Astrocyte of the cerebellum (primary cell): Measurements from ENCODE around the gene TMEM200A.

Experiments used
- DNase-seq: peaks from one replicate; pipeline ENCODE4 v3.0.0-alpha.2; 2011; ENCODE audit warnings: low read depth
- H3K4me3 ChIP-seq: 2 replicates; pipeline ENCODE4 v1.5.1; 2011; ENCODE audit warnings: mild to moderate bottlenecking, low read depth, low read length, moderate library complexity
- in situ Hi-C: cut with HindIII; loops from 2 replicates; pipeline ENCODE4 v1.10.0; 2017; ENCODE audit warnings: low sequenced_read_pairs
- TF ChIP-seq, protein P1 (sequence below): IDR thresholded peaks from 2 replicates; pipeline ENCODE4 v1.5.1; 2012; ENCODE audit warnings: low read length, low read depth, moderate library complexity, mild to moderate bottlenecking; ENCODE audit errors: missing control alignments

Gene TMEM200A

GRCh38 chr6:130381459-130382380 is 15.9 kb downstream of the TMEM200A start:
- no peak overlapping the region for H3K4me3 ChIP-seq
- TF ChIP-seq, protein P1, sequence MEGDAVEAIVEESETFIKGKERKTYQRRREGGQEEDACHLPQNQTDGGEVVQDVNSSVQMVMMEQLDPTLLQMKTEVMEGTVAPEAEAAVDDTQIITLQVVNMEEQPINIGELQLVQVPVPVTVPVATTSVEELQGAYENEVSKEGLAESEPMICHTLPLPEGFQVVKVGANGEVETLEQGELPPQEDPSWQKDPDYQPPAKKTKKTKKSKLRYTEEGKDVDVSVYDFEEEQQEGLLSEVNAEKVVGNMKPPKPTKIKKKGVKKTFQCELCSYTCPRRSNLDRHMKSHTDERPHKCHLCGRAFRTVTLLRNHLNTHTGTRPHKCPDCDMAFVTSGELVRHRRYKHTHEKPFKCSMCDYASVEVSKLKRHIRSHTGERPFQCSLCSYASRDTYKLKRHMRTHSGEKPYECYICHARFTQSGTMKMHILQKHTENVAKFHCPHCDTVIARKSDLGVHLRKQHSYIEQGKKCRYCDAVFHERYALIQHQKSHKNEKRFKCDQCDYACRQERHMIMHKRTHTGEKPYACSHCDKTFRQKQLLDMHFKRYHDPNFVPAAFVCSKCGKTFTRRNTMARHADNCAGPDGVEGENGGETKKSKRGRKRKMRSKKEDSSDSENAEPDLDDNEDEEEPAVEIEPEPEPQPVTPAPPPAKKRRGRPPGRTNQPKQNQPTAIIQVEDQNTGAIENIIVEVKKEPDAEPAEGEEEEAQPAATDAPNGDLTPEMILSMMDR, result no peak
- in situ Hi-C loops, result no loop called here
- no peak for DNase-seq

GRCh38 chr6:130382872-130383490 is 17.2 kb downstream of the TMEM200A start:
- no peak overlapping the region for H3K4me3 ChIP-seq
- TF ChIP-seq, protein P1, result no peak
- no peak for DNase-seq
- in situ Hi-C loops, result no loop called here

- in situ Hi-C loops, result no loop called here
- TF ChIP-seq, protein P1, result no peak
- H3K4me3 ChIP-seq, result no peak overlapping the region
- DNase-seq, result no peak
These were observed 19.4 kb downstream of the TMEM200A start for GRCh38 chr6:130385064-130385695.

DNA sequence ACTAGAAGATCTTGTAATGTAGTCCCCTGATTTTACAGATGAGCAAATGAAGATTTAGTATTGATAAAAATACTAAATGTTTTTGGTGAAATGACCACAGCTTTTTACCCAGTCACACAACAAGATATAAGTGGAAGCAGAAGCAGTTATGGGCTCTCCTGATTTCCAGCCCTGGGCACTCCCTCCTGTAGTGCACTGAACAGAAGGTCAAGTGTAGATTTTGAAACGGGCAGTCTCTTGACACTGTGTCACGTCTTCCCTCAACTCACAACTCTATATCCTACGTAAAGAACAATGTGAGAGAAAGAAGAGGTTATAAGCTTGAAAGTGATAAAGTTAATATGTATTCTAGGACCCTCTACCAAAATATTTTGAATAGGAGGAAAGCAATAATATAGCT is 23.3 kb downstream of the TMEM200A start:
- no peak for DNase-seq
- in situ Hi-C loops, result no loop called here
- no peak overlapping the region for H3K4me3 ChIP-seq
- TF ChIP-seq, protein P1, result no peak

DNA sequence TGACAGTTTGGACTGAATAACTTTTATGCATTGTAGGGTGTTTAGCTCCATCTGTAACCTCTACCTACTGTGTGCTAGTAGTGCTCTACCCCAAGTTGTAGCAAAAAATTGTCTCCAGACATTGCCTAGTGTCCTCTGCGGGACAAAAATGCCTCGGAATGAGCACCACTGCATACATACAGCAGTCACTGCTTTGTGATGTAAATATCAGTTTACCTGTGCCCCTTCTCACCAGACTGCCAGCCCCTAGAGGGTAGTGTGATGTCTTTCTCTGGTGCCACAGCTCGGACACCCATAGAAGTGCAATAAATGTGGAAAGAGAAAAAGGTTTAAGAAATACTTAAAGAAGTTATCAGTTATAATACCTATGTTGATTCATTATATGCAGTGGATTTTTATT is 25.1 kb downstream of the TMEM200A start:
- no peak overlapping the region for H3K4me3 ChIP-seq
- in situ Hi-C loops, result no loop called here
- TF ChIP-seq, protein P1, result no peak
- no peak for DNase-seq

DNA sequence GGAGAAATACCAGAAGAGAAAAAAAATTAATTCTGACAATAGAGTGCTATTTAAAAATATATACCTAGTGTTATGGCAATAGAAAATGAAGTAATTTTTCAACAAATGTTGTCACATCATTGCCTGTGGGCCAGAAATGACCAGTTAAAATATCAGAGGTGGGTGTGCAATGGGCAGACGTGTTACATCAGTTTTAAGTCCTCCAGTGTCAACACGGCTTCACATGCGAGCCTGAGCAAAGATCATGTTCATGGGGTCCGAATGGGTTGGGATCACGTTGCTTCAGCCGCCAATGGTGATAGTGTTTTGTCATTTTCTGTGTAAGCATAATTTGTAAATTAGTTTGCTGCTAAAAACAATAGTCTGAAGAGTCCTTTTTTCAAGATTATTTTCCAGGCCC is 27.5 kb downstream of the TMEM200A start:
- H3K4me3 ChIP-seq, result no peak overlapping the region
- in situ Hi-C loops, result no loop called here
- TF ChIP-seq, protein P1, result no peak
- no peak for DNase-seq
